ENCODE data around the gene CAPN11. TPM values are rescaled to one million over a fixed set of nuclear protein-coding genes. Genes with fewer than 3 reads are reported as not detected.
"Not testable (repeated sequence)": the region's sequence is repeated elsewhere in the genome, so short reads cannot be mapped to it uniquely, and the experiment has no call there.

The CAPN11 gene
- total and polyA plus RNA-seq, 4 donors = 0.08 to 0.19 (median 0.09) TPM; not detected in 1

DNA sequence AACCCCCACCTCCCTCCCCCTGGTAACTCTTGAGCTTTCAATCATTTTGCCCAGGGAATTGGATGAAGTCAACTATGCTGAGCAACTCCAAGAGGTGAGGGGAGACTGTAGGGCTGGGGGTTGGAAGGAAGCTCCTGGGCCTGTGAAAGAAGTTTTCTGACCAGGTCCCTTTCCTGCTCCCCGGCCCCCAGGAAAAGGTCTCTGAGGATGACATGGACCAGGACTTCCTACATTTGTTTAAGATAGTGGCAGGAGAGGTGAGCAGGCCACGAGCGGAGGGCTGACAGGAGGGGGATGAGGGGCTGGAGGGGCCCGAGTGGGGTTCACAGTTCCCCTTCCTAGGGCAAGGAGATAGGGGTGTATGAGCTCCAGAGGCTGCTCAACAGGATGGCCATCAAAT lies 21.8 kb downstream of the CAPN11 start:
- no peaks in the 10 kb centered on the region for H3K36me3 ChIP-seq (ENCODE audit: control insufficient read depth in 4 of 4, insufficient read depth in 3 of 4, low read depth in 1 of 4, low read length in 3 of 4)
- H3K4me3 ChIP-seq (ENCODE audit: low read depth in 1 of 3, low read length in 3 of 3) = no peak overlapping the region
- H3K4me1 ChIP-seq (ENCODE audit: control insufficient read depth in 4 of 4, insufficient read depth in 4 of 4, low read length in 3 of 4) = peaks cover 0 to 6% (median 0%) of the 10 kb centered on the region in 4 donors
- TF ChIP-seq EGR1 (IDR thresholded peaks at IDR 0.05; ENCODE audit: low read depth in 2 of 2) (no peak), FOXA2 (IDR thresholded peaks at IDR 0.05) (no peak), HNF4A (conservative IDR thresholded peaks at IDR 0.05) (no peak), SP1 (IDR thresholded peaks at IDR 0.05) (no peak)
- DNase-seq (ENCODE audit: low spot score) = no peak
- no peaks in the 10 kb centered on the region for H3K27me3 ChIP-seq (ENCODE audit: control insufficient read depth in 4 of 4, insufficient read depth in 4 of 4, low read length in 3 of 4)
- H3K9ac ChIP-seq (ENCODE audit: low read depth in 1 of 2, low read length in 2 of 2) = no peak overlapping the region
- WGBS = 84% methylated on average over 4 of the region's 4 CpGs
- H3K9me3 ChIP-seq (ENCODE audit: control insufficient read depth in 4 of 4, low read length in 3 of 4) = no peaks in the 10 kb centered on the region
- H3K27ac ChIP-seq (ENCODE audit: low read depth in 1 of 2, low read length in 2 of 2) = no peak overlapping the region

GRCh38 chr6:44180886-44181285 lies 22.3 kb downstream of the CAPN11 start:
- H3K9me3 ChIP-seq (ENCODE audit: control insufficient read depth in 4 of 4, low read length in 3 of 4) = no peaks in the 10 kb centered on the region
- peaks cover 0 to 6% (median 0%) of the 10 kb centered on the region in 4 donors for H3K4me1 ChIP-seq (ENCODE audit: control insufficient read depth in 4 of 4, insufficient read depth in 4 of 4, low read length in 3 of 4)
- no peak for TF ChIP-seq MAX (IDR thresholded peaks at IDR 0.05)
- TF ChIP-seq NR2F2 (IDR thresholded peaks at IDR 0.05) = no peak
- no peak for TF ChIP-seq JUND (IDR thresholded peaks at IDR 0.05)
- TF ChIP-seq YY1 (IDR thresholded peaks at IDR 0.05) = no peak
- TF ChIP-seq, protein P1, sequence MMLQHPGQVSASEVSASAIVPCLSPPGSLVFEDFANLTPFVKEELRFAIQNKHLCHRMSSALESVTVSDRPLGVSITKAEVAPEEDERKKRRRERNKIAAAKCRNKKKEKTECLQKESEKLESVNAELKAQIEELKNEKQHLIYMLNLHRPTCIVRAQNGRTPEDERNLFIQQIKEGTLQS (IDR thresholded peaks at IDR 0.05) = no peak
- no peak for TF ChIP-seq HNF4G (IDR thresholded peaks at IDR 0.05)
- TF ChIP-seq, protein P2, sequence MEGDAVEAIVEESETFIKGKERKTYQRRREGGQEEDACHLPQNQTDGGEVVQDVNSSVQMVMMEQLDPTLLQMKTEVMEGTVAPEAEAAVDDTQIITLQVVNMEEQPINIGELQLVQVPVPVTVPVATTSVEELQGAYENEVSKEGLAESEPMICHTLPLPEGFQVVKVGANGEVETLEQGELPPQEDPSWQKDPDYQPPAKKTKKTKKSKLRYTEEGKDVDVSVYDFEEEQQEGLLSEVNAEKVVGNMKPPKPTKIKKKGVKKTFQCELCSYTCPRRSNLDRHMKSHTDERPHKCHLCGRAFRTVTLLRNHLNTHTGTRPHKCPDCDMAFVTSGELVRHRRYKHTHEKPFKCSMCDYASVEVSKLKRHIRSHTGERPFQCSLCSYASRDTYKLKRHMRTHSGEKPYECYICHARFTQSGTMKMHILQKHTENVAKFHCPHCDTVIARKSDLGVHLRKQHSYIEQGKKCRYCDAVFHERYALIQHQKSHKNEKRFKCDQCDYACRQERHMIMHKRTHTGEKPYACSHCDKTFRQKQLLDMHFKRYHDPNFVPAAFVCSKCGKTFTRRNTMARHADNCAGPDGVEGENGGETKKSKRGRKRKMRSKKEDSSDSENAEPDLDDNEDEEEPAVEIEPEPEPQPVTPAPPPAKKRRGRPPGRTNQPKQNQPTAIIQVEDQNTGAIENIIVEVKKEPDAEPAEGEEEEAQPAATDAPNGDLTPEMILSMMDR (IDR thresholded peaks at IDR 0.05; ENCODE audit: low read depth, low read length, missing input control) = no peak
- TF ChIP-seq, protein P3, sequence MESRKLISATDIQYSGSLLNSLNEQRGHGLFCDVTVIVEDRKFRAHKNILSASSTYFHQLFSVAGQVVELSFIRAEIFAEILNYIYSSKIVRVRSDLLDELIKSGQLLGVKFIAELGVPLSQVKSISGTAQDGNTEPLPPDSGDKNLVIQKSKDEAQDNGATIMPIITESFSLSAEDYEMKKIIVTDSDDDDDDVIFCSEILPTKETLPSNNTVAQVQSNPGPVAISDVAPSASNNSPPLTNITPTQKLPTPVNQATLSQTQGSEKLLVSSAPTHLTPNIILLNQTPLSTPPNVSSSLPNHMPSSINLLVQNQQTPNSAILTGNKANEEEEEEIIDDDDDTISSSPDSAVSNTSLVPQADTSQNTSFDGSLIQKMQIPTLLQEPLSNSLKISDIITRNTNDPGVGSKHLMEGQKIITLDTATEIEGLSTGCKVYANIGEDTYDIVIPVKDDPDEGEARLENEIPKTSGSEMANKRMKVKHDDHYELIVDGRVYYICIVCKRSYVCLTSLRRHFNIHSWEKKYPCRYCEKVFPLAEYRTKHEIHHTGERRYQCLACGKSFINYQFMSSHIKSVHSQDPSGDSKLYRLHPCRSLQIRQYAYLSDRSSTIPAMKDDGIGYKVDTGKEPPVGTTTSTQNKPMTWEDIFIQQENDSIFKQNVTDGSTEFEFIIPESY (IDR thresholded peaks at IDR 0.05) = no peak
- no peak for TF ChIP-seq FOXA1 (IDR thresholded peaks at IDR 0.05)
- TF ChIP-seq HNF4A (conservative IDR thresholded peaks at IDR 0.05) = no peak
- TF ChIP-seq TAF1 (conservative IDR thresholded peaks at IDR 0.05) = no peak
- no peak for TF ChIP-seq RXRA (IDR thresholded peaks at IDR 0.05)
- TF ChIP-seq GABPA (IDR thresholded peaks at IDR 0.05 in 1 of 2, conservative IDR thresholded peaks at IDR 0.05 in 1 of 2) = no peak
- TF ChIP-seq RAD21 (IDR thresholded peaks at IDR 0.05) = no peak
- TF ChIP-seq FOXA2 (IDR thresholded peaks at IDR 0.05) = no peak
- TF ChIP-seq SP1 (IDR thresholded peaks at IDR 0.05) = no peak
- no peak for TF ChIP-seq EGR1 (IDR thresholded peaks at IDR 0.05; ENCODE audit: low read depth in 2 of 2)
- TF ChIP-seq, protein P4, sequence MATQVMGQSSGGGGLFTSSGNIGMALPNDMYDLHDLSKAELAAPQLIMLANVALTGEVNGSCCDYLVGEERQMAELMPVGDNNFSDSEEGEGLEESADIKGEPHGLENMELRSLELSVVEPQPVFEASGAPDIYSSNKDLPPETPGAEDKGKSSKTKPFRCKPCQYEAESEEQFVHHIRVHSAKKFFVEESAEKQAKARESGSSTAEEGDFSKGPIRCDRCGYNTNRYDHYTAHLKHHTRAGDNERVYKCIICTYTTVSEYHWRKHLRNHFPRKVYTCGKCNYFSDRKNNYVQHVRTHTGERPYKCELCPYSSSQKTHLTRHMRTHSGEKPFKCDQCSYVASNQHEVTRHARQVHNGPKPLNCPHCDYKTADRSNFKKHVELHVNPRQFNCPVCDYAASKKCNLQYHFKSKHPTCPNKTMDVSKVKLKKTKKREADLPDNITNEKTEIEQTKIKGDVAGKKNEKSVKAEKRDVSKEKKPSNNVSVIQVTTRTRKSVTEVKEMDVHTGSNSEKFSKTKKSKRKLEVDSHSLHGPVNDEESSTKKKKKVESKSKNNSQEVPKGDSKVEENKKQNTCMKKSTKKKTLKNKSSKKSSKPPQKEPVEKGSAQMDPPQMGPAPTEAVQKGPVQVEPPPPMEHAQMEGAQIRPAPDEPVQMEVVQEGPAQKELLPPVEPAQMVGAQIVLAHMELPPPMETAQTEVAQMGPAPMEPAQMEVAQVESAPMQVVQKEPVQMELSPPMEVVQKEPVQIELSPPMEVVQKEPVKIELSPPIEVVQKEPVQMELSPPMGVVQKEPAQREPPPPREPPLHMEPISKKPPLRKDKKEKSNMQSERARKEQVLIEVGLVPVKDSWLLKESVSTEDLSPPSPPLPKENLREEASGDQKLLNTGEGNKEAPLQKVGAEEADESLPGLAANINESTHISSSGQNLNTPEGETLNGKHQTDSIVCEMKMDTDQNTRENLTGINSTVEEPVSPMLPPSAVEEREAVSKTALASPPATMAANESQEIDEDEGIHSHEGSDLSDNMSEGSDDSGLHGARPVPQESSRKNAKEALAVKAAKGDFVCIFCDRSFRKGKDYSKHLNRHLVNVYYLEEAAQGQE (IDR thresholded peaks at IDR 0.05) = no peak
- H3K27ac ChIP-seq (ENCODE audit: low read depth in 1 of 2, low read length in 2 of 2) = no peak overlapping the region
- H3K4me3 ChIP-seq (ENCODE audit: low read depth in 1 of 3, low read length in 3 of 3) = no peak overlapping the region
- H3K36me3 ChIP-seq (ENCODE audit: control insufficient read depth in 4 of 4, insufficient read depth in 3 of 4, low read depth in 1 of 4, low read length in 3 of 4) = no peaks in the 10 kb centered on the region
- DNase-seq (ENCODE audit: low spot score) = no peak
- no peaks in the 10 kb centered on the region for H3K27me3 ChIP-seq (ENCODE audit: control insufficient read depth in 4 of 4, insufficient read depth in 4 of 4, low read length in 3 of 4)
- 93% methylated on average over 4 of the region's 4 CpGs for WGBS
- H3K9ac ChIP-seq (ENCODE audit: low read depth in 1 of 2, low read length in 2 of 2) = no peak overlapping the region

GRCh38 chr6:44181784-44182183 lies 23.2 kb downstream of the CAPN11 start:
- H3K36me3 ChIP-seq (ENCODE audit: control insufficient read depth in 4 of 4, insufficient read depth in 3 of 4, low read depth in 1 of 4, low read length in 3 of 4); H3K27me3 ChIP-seq (ENCODE audit: control insufficient read depth in 4 of 4, insufficient read depth in 4 of 4, low read length in 3 of 4); DNase-seq (ENCODE audit: low spot score); H3K4me3 ChIP-seq (ENCODE audit: low read depth in 1 of 3, low read length in 3 of 3); H3K27ac ChIP-seq (ENCODE audit: low read depth in 1 of 2, low read length in 2 of 2); H3K4me1 ChIP-seq (ENCODE audit: control insufficient read depth in 4 of 4, insufficient read depth in 4 of 4, low read length in 3 of 4); H3K9me3 ChIP-seq (ENCODE audit: control insufficient read depth in 4 of 4, low read length in 3 of 4); H3K9ac ChIP-seq (ENCODE audit: low read depth in 1 of 2, low read length in 2 of 2): not testable (repeated sequence)

Measured in liver (tissue), 9 donors.